PFSK-1 (cell line): Measurements from ENCODE around the gene MARVELD3.

Source experiments
- POLR2AphosphoS5 ChIP-seq: IDR thresholded peaks from 2 replicates; pipeline ENCODE4 v1.6.1; 2012; ENCODE audit warnings: low read depth, mild to moderate bottlenecking, control low read depth, low read length, moderate library complexity
- TAF1 ChIP-seq: IDR thresholded peaks from 2 replicates; pipeline ENCODE4 v1.6.1; 2012; ENCODE audit warnings: low read length, control low read depth, borderline replicate concordance; ENCODE audit not compliant: insufficient read depth
- TF ChIP-seq, protein P1 (sequence below), 2 experiments: IDR thresholded peaks; 2 replicates each; pipeline versions ENCODE4 v1.6.1 to v1.8.0; 2011 to 2012; ENCODE audit warnings: low read depth in 2 of 2, low read length in 2 of 2, control low read depth in 1 of 2, inconsistent platforms in 1 of 2, mild to moderate bottlenecking in 1 of 2, moderate library complexity in 1 of 2; ENCODE audit not compliant: insufficient read depth in 1 of 2

DNA sequence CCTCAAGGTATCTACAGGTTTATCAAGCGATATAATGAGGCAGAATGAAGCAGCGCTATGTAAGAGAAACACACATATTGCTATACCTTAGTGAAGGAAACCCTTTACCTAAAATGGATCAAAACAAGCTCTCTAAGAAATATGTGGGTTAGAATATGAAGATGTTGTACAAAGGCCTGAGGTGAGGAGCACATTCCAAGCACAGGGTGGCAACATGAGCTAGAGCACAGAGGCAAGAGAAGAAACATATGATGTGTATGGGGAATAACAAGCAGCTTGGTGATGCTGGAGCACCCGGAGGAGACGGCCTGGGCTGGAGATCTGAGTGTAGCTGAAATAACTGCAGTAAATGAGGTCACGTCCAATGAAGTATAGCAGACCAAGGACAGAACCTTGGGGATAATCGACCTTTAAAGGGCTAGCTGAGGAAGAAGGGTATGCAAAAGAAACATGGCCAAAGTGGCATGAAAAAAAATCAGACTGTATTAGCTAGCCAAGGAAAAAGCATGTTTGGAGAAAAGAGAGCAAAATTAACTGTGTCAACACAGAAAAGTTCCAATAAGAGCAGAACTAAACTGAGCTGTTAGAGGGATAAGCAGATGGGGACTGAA, 44.0 kb downstream of the MARVELD3 start:
- no peak for TF ChIP-seq POLR2AphosphoS5
- no peak for TF ChIP-seq TAF1
- TF ChIP-seq, protein P1, sequence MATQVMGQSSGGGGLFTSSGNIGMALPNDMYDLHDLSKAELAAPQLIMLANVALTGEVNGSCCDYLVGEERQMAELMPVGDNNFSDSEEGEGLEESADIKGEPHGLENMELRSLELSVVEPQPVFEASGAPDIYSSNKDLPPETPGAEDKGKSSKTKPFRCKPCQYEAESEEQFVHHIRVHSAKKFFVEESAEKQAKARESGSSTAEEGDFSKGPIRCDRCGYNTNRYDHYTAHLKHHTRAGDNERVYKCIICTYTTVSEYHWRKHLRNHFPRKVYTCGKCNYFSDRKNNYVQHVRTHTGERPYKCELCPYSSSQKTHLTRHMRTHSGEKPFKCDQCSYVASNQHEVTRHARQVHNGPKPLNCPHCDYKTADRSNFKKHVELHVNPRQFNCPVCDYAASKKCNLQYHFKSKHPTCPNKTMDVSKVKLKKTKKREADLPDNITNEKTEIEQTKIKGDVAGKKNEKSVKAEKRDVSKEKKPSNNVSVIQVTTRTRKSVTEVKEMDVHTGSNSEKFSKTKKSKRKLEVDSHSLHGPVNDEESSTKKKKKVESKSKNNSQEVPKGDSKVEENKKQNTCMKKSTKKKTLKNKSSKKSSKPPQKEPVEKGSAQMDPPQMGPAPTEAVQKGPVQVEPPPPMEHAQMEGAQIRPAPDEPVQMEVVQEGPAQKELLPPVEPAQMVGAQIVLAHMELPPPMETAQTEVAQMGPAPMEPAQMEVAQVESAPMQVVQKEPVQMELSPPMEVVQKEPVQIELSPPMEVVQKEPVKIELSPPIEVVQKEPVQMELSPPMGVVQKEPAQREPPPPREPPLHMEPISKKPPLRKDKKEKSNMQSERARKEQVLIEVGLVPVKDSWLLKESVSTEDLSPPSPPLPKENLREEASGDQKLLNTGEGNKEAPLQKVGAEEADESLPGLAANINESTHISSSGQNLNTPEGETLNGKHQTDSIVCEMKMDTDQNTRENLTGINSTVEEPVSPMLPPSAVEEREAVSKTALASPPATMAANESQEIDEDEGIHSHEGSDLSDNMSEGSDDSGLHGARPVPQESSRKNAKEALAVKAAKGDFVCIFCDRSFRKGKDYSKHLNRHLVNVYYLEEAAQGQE (IDR thresholded peaks at IDR 0.05; ENCODE audit: insufficient read depth in 1 of 2, low read depth in 2 of 2, low read length in 2 of 2) = no peak
